ENCODE measurements around the gene HBD. TPM values are rescaled to one million over a fixed set of nuclear protein-coding genes. Genes with fewer than 3 reads are reported as not detected.
A peak's percentile ranks its signal among the peaks of the same experiment; 100 is the strongest.

HBD gene
- total and polyA plus RNA-seq, 9 of the 15 experiments (the other 6 are each of a cell fraction or from before 2014, with no cell fraction given): 11.8 to 169 (median 36.0) TPM

- TF ChIP-seq, protein P1, sequence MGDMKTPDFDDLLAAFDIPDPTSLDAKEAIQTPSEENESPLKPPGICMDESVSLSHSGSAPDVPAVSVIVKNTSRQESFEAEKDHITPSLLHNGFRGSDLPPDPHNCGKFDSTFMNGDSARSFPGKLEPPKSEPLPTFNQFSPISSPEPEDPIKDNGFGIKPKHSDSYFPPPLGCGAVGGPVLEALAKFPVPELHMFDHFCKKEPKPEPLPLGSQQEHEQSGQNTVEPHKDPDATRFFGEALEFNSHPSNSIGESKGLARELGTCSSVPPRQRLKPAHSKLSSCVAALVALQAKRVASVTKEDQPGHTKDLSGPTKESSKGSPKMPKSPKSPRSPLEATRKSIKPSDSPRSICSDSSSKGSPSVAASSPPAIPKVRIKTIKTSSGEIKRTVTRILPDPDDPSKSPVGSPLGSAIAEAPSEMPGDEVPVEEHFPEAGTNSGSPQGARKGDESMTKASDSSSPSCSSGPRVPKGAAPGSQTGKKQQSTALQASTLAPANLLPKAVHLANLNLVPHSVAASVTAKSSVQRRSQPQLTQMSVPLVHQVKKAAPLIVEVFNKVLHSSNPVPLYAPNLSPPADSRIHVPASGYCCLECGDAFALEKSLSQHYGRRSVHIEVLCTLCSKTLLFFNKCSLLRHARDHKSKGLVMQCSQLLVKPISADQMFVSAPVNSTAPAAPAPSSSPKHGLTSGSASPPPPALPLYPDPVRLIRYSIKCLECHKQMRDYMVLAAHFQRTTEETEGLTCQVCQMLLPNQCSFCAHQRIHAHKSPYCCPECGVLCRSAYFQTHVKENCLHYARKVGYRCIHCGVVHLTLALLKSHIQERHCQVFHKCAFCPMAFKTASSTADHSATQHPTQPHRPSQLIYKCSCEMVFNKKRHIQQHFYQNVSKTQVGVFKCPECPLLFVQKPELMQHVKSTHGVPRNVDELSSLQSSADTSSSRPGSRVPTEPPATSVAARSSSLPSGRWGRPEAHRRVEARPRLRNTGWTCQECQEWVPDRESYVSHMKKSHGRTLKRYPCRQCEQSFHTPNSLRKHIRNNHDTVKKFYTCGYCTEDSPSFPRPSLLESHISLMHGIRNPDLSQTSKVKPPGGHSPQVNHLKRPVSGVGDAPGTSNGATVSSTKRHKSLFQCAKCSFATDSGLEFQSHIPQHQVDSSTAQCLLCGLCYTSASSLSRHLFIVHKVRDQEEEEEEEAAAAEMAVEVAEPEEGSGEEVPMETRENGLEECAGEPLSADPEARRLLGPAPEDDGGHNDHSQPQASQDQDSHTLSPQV (IDR thresholded peaks at IDR 0.05): peak; percentile 92
- TF ChIP-seq CBFA2T2 (conservative IDR thresholded peaks at IDR 0.05): peak; percentile 92
- TF ChIP-seq, protein P2, sequence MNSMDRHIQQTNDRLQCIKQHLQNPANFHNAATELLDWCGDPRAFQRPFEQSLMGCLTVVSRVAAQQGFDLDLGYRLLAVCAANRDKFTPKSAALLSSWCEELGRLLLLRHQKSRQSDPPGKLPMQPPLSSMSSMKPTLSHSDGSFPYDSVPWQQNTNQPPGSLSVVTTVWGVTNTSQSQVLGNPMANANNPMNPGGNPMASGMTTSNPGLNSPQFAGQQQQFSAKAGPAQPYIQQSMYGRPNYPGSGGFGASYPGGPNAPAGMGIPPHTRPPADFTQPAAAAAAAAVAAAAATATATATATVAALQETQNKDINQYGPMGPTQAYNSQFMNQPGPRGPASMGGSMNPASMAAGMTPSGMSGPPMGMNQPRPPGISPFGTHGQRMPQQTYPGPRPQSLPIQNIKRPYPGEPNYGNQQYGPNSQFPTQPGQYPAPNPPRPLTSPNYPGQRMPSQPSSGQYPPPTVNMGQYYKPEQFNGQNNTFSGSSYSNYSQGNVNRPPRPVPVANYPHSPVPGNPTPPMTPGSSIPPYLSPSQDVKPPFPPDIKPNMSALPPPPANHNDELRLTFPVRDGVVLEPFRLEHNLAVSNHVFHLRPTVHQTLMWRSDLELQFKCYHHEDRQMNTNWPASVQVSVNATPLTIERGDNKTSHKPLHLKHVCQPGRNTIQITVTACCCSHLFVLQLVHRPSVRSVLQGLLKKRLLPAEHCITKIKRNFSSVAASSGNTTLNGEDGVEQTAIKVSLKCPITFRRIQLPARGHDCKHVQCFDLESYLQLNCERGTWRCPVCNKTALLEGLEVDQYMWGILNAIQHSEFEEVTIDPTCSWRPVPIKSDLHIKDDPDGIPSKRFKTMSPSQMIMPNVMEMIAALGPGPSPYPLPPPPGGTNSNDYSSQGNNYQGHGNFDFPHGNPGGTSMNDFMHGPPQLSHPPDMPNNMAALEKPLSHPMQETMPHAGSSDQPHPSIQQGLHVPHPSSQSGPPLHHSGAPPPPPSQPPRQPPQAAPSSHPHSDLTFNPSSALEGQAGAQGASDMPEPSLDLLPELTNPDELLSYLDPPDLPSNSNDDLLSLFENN (IDR thresholded peaks at IDR 0.05; ENCODE audit: low read depth in 2 of 2, low read length in 2 of 2): no peak
- TF ChIP-seq YBX1 (IDR thresholded peaks at IDR 0.05): no peak
- peak; percentile 77 for TF ChIP-seq EGR1 (conservative IDR thresholded peaks at IDR 0.05)
- peak; percentile 99 for TF ChIP-seq TOE1 (IDR thresholded peaks at IDR 0.05; ENCODE audit: borderline replicate concordance)
- TF ChIP-seq TOE1 (CRISPR knock-in tag; IDR thresholded peaks at IDR 0.05; ENCODE audit: borderline replicate concordance, low read depth): no peak
- peak in 1 of 2 experiments; percentile 53; a peak in 1 of 4 replicates for TF ChIP-seq FOXK2 (conservative IDR thresholded peaks at IDR 0.05 in 1 of 2, IDR thresholded peaks at IDR 0.05 in 1 of 2; ENCODE audit: low read depth in 2 of 2)
- TF ChIP-seq TEAD4 (IDR thresholded peaks at IDR 0.05; ENCODE audit: low read length): no peak
- TF ChIP-seq TEAD4 (CRISPR knock-in tag; IDR thresholded peaks at IDR 0.05; ENCODE audit: borderline replicate concordance): no peak
- peak; percentile 89 for TF ChIP-seq USF2 (CRISPR knock-in tag; IDR thresholded peaks at IDR 0.05)
- peak; percentile 93 for TF ChIP-seq NFE2 (IDR thresholded peaks at IDR 0.05; ENCODE audit: low read depth)
- peak; percentile 94 for TF ChIP-seq NFIC (IDR thresholded peaks at IDR 0.05)
- peak; percentile 43 for TF ChIP-seq ZFP36 (IDR thresholded peaks at IDR 0.05; ENCODE audit: low read depth, low read length, partially characterized antibody)
These were observed 24.4 kb upstream of the HBD start (continued) for GRCh38 chr11:5258543-5259262.

All from K562 (cell line).